Karpas-422 (cell line): Measurements from ENCODE around the gene VGF. TPM values are rescaled to one million over a fixed set of nuclear protein-coding genes. Genes with fewer than 3 reads are reported as not detected.
A peak's percentile ranks its signal among the peaks of the same experiment; 100 is the strongest.
"Not testable (repeated sequence)": the region's sequence is repeated elsewhere in the genome, so short reads cannot be mapped to it uniquely, and the experiment has no call there.

Experiments
- DNase-seq: peaks from one replicate; pipeline ENCODE4 v3.0.0-alpha.2; 2015
- H2AFZ ChIP-seq: fragments of 200-600 bp; sonication (generic); 2 replicates; pipeline ENCODE4 v1.6.1; 2014; ENCODE audit warnings: antibody characterized with exemption, low read length, mixed read lengths
- H3K27ac ChIP-seq: fragments of 200-600 bp; sonication (generic); 2 replicates; pipeline ENCODE4 v1.5.1; 2014; ENCODE audit warnings: mild to moderate bottlenecking, low read length, moderate library complexity
- H3K27me3 ChIP-seq: fragments of 200-600 bp; sonication (generic); 2 replicates; pipeline ENCODE4 v1.6.1; 2014; ENCODE audit warnings: low read length, mixed read lengths
- H3K36me3 ChIP-seq: fragments of 200-600 bp; sonication (generic); 2 replicates; pipeline ENCODE4 v1.6.1; 2014; ENCODE audit warnings: low read length, mixed read lengths; ENCODE audit not compliant: insufficient read depth
- H3K4me1 ChIP-seq: fragments of 200-600 bp; sonication (generic); 2 replicates; pipeline ENCODE4 v1.6.1; 2014; ENCODE audit warnings: mild to moderate bottlenecking, low read length, mixed read lengths
- H3K4me2 ChIP-seq: fragments of 200-600 bp; sonication (generic); 2 replicates; pipeline ENCODE4 v1.6.1; 2014; ENCODE audit warnings: low read length, low read depth, mild to moderate bottlenecking; ENCODE audit not compliant: poor library complexity, severe bottlenecking
- H3K4me3 ChIP-seq: fragments of 200-600 bp; sonication (generic); 2 replicates; pipeline ENCODE4 v1.5.1; 2014; ENCODE audit warnings: mild to moderate bottlenecking, antibody characterized with exemption, low read length, mixed read lengths
- H3K79me2 ChIP-seq: fragments of 200-600 bp; sonication (generic); 2 replicates; pipeline ENCODE4 v1.6.1; 2014; ENCODE audit warnings: mild to moderate bottlenecking, low read length, mixed read lengths
- H3K9ac ChIP-seq: fragments of 200-600 bp; sonication (generic); 2 replicates; pipeline ENCODE4 v1.6.0; 2014; ENCODE audit warnings: low read length
- H3K9me2 ChIP-seq: fragments of 200-600 bp; sonication (generic), shearing (Covaris generic); replicated peaks from 2 replicates; pipeline ENCODE4 v1.6.0; 2014; ENCODE audit warnings: mild to moderate bottlenecking, low read length, moderate library complexity; ENCODE audit not compliant: insufficient read depth
- H3K9me3 ChIP-seq: fragments of 300-700, 200-600 bp; sonication (generic); 2 replicates; pipeline ENCODE4 v1.6.1; 2014; ENCODE audit warnings: low read length, mixed read lengths
- H4K20me1 ChIP-seq: fragments of 200-600 bp; sonication (generic); 2 replicates; pipeline ENCODE4 v1.6.1; 2014; ENCODE audit warnings: mild to moderate bottlenecking, antibody characterized with exemption, low read length, low read depth; ENCODE audit not compliant: insufficient read depth
- small RNA-seq: library from RNA; depleted of rRNA; stranded (forward); fragments of <200 nt; gene quantifications from one replicate; pipeline ENCODE3, GENCODE V24; 2014
- total RNA-seq: library from RNA; depleted of rRNA; stranded (reverse); fragments of >200 nt; shearing (Covaris generic); gene quantifications from 2 replicates; pipeline ENCODE4 v1.2.3, GENCODE V29; 2014; ENCODE audit warnings: low replicate concordance; rRNA removed

VGF gene
- total RNA-seq, 1 experiment from 2014 or later = 0.86 TPM

GRCh38 chr7:101114492-101114891, 50.9 kb downstream of the VGF start:
- peak; percentile 9 for DNase-seq
- no peak overlapping the region for H3K27ac ChIP-seq
- no peaks in the 10 kb centered on the region for H3K27me3 ChIP-seq
- H3K79me2 ChIP-seq = no peaks in the 10 kb centered on the region
- no peak overlapping the region for H3K4me2 ChIP-seq
- H3K9me2 ChIP-seq = no peaks in the 10 kb centered on the region
- no peak overlapping the region for H3K4me3 ChIP-seq
- H3K9me3 ChIP-seq = no peaks in the 10 kb centered on the region
- H3K4me1 ChIP-seq = no peaks in the 10 kb centered on the region
- H4K20me1 ChIP-seq = no peaks in the 10 kb centered on the region
- no peak overlapping the region for H3K9ac ChIP-seq
- no peaks in the 10 kb centered on the region for H3K36me3 ChIP-seq
- no peak overlapping the region for H2AFZ ChIP-seq

- H3K4me2 ChIP-seq = no peak overlapping the region
- no peak for DNase-seq
Observed at GRCh38 chr7:101113836-101114235, 51.5 kb downstream of the VGF start.

GRCh38 chr7:101113140-101113539, 52.2 kb downstream of the VGF start:
- not testable (repeated sequence) for H3K27me3 ChIP-seq, H2AFZ ChIP-seq

More at GRCh38 chr7:101113836-101114235, 51.5 kb downstream of the VGF start:
- H3K36me3 ChIP-seq = no peaks in the 10 kb centered on the region
- H3K9me2 ChIP-seq = no peaks in the 10 kb centered on the region
- H3K4me1 ChIP-seq = no peaks in the 10 kb centered on the region
- no peaks in the 10 kb centered on the region for H3K27me3 ChIP-seq
- no peak overlapping the region for H3K27ac ChIP-seq
- H3K4me3 ChIP-seq = no peak overlapping the region
- H2AFZ ChIP-seq = no peak overlapping the region
- no peak overlapping the region for H3K9ac ChIP-seq
- no peaks in the 10 kb centered on the region for H3K9me3 ChIP-seq
- no peaks in the 10 kb centered on the region for H3K79me2 ChIP-seq
- no peaks in the 10 kb centered on the region for H4K20me1 ChIP-seq

More at GRCh38 chr7:101113140-101113539, 52.2 kb downstream of the VGF start:
- not testable (repeated sequence) for H3K79me2 ChIP-seq, H3K4me2 ChIP-seq, DNase-seq, H3K36me3 ChIP-seq, H4K20me1 ChIP-seq, H3K4me3 ChIP-seq, H3K9ac ChIP-seq, H3K27ac ChIP-seq, H3K9me2 ChIP-seq, H3K4me1 ChIP-seq, H3K9me3 ChIP-seq

Small RNA genes lying within 50 kb of the gene (small RNA-seq; reads per million reads assigned to genes)
- gene MIR4653 = not detected

Other genes starting within 250 kb of the VGF start
- not detected in 2 replicates for gene MUC3A, start 216.0 kb downstream of the VGF start, total RNA-seq
- gene MUC12, start 196.0 kb downstream of the VGF start, total RNA-seq = not detected in 2 replicates
- gene MUC17, start 145.5 kb downstream of the VGF start, total RNA-seq = not detected in 2 replicates
- 8.1 and 14.0 TPM in 2 replicates for gene TRIM56, start 80.1 kb downstream of the VGF start, total RNA-seq
- not detected in 2 replicates for gene SERPINE1, start 38.5 kb downstream of the VGF start, total RNA-seq
- gene AP1S1, start 11.1 kb downstream of the VGF start, total RNA-seq = 150 and 256 TPM in 2 replicates
- not detected in 2 replicates for gene NAT16, start 14.7 kb upstream of the VGF start, total RNA-seq
- gene MOGAT3, start 35.5 kb upstream of the VGF start, total RNA-seq = not detected in 2 replicates
- 11.1 and 20.5 TPM in 2 replicates for gene PLOD3, start 52.0 kb upstream of the VGF start, total RNA-seq
- gene ZNHIT1, start 52.6 kb upstream of the VGF start, total RNA-seq = 50.9 and 116 TPM in 2 replicates
- 12.2 and 13.7 TPM in 2 replicates for gene CLDN15, start 72.2 kb upstream of the VGF start, total RNA-seq
- gene FIS1, start 79.5 kb upstream of the VGF start, total RNA-seq = 104 and 210 TPM in 2 replicates
- gene IFT22, start 156.2 kb upstream of the VGF start, total RNA-seq = 29.7 and 39.1 TPM in 2 replicates
- not detected in 2 replicates for gene COL26A1, start 197.3 kb upstream of the VGF start, total RNA-seq